ENCODE results near the gene URB1.
"Not testable (repeated sequence)": the region's sequence is repeated elsewhere in the genome, so short reads cannot be mapped to it uniquely, and the experiment has no call there.

The URB1 gene

DNA sequence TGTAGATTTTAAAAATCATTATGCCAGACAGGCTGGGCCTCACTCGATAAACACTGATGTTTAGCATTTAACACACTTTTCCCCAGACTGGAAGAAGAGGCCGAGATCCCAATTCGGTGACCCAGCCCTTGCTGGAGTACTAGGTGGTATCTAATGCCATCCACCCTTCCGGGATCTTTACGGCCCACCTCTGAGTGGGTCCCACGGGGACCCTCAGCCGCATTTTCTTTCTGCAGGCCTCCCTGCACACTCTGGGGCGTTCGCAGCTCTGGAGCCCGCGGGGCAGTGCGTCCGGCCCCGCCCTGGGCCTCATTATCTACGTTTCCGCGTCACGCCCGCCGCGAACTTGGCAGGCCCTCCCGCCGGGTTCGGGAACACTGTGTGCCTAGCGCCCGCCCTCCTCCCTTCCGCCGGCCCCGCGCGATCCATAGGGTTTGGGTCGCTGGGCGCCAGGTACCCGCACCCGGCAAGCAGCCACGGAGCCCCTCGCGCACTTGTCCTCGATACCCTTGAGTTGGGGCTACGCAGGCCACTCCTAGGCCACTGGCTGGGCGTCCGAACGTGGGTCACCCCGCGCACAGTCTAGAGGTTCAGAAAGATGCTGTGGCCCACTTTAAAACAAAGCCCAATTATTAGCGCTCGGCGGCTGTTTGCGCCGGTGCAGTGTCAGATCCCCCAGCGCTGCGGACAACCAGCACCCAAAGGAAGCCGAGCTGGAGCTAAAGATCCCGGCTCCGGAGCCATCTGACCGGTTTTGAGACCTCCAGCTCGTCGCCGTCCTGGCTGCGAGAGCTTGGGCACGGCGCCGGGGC, 18.7 kb upstream of the URB1 start:
- peak; percentile 66 for DNase-seq

DNA sequence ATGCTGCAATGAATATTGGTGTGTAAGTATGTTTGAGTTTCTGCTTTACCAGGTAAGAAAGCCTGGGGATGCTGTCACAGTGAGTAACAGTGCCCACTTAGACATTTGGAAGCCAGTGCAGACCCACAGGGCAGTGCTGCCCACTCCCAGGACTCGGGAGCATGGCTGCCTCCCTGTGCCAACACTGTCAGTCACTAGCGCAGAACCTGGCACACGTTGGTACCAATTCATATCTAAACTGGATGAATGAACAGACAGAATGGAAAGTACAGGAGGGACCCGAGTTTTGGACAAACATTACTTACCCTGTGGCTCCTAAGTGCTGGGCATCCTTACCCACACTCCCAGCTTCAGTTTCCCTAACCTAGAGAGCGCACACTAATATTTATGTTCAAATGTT, 18.1 kb upstream of the URB1 start:
- DNase-seq = no peak

DNA sequence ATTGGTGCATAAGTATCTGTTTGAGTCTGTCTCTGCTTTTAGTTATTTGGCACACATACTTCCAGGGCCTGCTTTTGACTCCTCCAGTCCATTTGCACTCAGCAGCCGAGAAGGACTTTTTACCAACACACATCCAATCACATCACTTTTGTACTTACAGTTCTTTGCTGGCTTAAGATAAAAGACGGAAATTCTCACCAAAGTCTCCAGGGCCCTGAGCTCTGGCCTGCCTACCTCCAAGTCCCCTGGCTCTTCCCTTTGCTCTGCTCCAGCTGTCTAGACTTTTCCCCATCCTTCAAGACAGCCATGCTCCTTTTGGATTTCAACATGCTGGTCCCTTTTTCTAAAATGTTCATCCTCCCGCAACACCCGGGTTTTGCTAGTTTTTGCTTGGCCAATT, 17.5 kb upstream of the URB1 start:
- no peak for DNase-seq

DNA sequence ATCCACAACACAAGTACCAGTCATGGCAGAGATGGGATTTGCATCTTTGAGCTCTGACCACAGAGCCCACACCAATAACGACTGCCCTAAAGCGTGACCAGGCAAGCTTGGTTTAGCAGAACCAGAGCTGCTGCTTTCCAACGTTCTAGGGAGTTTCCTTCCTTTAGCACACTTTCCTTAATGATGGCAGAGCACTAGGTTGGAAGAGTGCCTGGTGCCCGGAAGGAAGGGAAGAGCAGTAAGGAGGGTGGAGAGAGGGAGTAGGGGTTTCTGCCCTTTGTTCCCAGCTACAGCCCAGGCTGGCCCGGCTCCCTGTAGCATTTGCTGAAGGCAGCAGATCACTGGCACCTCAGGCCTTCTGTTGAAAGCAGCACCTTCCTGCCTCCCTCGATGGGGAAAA, 13.6 kb upstream of the URB1 start:
- DNase-seq = no peak

DNA sequence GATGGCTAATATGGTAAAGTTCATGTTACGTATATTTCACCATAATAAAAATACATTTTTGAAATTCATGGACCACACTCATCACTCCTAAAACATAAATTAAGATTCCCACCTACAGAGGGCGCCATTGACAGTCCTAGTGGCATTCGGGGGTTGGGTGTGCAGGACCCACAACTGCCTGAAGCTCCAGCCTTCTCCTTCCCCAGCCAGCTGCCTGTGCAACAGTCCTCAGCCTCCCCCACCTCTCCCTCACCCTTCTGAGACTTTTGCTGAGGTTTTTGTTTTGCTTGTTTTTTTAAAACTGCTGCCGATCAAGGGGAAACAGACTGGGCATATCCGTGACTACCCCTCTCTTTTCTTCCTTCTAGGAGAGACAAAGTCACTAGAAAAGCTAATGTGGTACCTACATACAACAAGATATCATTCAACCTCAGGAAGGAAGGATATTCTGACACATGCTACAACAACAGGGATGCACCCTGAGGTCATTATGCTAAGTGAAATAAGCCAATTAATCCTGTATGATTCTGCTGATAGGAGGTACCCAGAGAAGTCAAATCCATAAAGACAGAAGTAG, 10.5 kb upstream of the URB1 start:
- DNase-seq = peak; percentile 61

DNA sequence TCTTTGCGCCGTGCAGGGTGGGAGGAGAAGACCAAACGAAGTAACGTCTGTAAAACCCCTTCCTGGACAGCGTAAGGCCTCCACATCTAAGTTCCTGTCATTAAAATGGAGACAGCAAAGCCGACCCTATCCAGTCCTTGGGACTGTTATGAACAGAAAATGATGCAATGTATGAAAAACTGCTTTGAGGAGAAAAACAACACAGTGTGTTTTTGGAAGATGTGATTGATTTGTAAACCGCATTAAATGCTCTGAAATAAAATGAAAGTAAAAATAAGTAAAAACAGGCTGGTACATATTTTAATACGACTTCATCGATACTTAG, 827 bp upstream of the URB1 start:
- DNase-seq = no peak

DNA sequence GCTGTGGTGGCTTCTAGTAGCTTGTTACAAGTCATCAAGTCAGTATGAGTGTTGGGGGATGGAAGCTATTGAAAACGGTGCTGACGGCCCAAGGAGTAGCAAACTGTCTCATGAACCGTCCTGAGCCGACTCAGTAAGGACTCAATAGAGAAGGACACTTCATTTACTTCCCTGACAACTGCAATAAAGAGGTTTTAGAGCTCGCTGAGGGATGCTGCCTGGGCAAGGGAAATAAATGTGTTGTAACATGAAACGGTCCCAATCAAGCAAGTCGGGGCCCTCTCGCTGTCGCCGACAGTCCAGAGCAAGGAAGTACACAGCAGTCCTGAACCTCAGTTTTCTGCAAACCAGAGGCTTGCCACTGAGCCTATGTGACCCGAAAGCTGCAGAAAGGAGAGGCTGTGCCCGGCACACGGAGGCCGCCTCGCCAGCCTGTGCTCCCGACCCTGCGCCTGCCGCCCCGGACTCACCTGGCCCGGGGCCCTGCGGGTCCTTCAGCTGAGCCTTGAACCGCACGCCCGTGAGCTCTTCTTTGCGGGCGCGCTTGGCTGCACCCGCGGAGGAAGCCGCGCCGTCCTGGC, 423 bp downstream of the URB1 start:
- DNase-seq = no peak

DNA sequence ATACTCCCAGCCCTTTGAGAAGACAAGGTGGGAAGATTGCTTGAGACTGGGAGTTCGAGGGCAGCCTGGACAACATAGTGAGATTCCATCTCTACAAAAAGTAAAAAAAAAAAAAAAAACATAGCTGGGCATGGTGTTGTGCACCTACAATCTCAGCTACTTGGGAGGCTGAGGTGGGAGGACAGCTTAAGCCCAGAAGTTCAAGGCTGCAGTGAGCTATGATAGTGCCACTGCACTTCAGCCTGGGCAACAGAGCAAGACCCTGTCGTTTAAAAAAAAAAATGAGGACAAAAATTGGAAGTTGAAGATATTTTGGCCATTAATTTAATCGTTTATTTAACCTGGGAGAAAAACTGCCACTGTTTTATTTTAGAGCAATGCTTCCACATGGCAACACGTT, 1.1 kb downstream of the URB1 start:
- DNase-seq = no peak

DNA sequence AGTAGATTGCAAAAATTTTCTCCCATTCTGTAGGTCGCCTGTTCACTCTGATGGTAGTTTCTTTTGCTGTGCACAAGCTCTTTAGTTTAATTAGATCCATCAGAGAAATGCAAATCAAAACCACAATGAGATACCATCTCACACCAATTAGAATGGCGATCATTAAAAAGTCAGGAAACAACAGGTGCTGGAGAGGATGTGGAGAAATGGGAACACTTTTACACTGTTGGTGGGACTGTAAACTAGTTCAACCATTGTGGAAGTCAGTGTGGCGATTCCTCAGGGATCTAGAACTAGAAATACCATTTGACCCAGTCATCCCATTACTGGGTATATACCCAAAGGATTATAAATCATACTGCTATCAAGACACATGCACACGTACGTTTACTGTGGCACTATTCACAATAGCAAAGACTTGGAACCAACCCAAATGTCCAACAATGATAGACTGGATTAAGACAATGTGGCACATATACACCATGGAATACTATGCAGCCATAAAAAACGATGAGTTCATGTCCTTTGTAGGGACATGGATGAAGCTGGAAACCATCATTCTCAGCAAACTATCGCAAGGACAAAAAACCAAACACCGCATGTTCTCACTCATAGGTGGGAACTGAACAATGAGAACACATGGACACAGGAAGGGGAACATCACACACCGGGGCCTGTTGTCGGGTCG, 2.1 kb downstream of the URB1 start:
- not testable (repeated sequence) for DNase-seq

DNA sequence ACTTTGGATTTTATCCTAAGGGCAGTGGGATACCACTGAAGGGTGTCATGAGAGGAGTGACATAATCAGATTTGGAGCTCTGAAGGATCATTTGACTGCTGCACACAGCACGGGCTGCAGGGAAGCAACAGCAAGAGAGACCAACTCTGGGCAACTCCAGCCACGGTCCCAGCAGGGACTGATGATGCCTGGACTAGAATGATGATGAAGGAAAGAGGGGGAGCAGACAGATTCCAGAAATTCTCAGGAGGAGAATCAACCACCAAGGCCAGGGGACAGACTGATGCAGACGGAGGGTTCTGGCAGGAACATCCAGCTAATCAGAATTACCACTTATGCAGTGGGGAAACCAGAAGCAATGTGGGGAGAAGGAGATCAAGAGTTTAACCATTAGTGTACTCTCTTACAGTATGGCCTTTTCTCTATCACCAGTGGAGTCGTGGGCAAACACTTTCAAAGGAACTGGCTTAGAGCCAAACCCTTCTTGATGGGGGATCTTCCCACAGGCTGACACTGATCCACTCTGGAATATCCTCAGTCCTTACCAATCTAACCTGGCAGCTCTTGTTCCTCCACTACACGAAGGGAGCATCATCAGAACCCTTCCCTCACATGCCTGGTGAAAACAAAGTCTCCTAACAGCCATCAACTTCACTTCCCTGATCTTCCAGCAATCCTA, 3.3 kb downstream of the URB1 start:
- DNase-seq = no peak

DNA sequence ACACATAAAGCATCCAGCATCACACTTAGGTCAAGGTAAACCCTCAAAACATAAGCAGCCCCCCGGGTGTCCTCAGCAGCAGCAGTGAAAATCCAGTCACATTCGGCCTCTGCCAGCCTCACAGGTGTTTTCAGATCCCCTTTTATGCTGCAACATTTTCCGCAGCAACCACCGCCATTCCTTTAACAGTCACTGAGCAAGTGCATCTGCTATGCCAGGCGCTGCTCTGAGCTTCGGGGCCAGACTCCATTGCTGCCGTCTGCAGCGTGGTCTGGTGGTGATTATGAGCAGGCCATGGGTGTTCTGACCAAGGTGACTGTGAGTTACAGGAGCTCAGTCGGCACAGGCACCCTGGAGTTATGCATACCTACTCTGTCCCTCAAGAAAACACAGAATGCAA, 4.5 kb downstream of the URB1 start:
- DNase-seq = no peak

DNA sequence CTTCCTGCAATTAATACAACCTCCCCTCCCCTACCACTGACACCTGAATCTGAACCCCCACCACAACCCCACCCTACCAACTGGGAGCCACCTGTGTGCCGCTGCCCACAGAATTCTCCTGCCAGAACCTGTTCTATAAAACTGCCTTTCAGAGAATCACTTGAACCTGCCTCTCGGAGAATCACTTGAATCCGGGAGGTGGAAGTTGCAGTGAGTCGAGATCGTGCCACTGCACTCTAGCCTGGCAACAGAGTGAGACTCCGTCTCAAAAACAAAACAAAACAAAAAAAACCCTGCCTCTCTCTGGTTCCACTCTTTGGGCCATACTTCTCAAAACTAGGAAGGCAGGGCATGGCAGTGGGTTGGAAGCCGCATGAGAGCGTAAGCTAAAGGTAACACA, 5.7 kb downstream of the URB1 start:
- no peak for DNase-seq

DNA sequence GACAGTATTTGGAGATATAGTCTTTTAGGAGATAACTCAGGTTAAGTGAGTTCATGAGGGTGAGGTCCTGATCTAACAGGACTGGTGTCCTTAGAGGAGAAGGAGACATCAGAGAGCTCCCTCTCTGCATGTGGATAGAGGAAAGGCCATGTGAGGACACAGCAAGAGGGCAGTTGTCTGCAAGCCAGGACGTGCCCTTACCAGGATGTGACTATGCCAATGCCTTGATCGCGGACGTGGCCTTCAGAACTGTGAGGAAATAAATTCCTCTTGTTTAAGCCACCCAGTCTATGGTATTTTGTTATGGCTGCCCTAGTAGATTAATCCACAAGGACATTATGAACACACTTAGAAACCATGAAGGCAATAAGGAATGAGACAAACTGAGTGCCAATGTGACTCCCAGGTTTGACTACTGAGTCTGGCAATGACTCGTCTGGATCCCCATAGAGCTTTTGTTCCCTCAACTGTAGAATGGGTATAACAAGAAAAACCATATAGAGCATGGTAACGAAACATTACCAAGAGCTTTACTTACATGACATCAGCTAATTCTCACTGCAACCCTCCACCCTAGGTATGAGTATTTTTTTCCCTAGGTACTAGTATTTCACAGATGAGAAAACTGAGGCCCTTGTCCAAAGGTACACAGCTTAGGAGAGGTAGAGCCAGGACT, 6.5 kb downstream of the URB1 start:
- DNase-seq = no peak

DNA sequence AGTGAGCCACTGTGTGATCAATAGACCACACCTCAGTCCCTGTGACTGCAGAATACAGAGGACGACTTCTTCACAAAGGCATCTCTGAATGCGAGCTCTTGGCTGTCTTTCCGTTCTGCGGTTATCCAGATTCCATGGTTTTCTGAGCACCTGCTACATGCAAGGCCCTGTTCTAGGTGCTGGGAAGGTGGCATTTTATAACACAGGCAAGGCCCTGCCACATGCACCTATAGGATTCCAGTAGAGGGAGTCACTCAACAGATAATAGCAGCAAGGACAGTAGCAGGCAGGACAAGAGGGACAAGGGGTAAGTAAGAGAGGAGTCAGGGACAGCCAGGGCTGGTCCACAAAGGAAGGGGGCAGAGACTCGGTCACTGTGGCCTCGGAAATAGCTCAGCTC, 9.0 kb downstream of the URB1 start:
- no peak for DNase-seq

DNA sequence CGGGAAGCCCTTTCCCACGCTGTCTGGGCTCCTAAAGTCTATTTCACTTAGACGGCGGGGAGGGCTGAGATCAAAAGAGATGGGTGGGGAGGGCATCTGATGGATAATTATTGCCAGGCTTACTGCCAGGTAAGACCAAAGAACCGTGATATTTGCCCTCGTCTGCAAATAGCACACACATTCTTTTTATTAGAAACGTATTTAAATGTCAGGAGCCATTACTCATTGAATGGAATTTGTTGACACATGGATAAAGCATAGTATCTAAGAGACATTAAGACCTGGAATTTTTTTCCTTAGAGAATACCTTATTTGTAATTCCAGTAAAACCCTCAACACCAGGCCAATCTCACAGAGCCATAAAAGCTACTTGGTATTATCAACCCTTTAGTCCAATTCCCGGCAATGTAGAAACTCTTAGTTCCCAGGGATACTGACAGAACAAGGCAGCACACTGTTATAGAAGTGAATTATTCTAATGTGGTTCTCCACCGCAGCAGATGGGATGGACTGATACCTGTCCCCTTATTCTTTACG, 10.6 kb downstream of the URB1 start:
- no peak for DNase-seq

DNA sequence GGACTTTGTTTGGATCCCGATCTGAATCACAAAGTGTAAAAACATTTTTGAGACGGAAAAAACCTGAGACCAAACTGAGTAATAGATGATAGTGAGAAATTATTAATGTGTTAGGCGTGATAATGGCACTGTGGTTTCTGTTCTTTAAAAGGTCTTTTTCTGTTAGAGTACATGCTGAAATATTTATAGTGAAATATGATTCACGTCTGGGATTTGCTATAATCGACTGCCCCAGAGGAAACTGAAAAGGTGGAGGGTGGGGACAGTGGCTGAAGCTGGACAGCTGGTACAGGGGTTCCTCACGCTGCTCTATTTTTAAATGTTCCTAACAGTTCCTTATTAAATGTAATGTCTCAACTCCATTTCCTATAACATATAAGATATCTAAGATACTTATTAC, 11.2 kb downstream of the URB1 start:
- DNase-seq = no peak

DNA sequence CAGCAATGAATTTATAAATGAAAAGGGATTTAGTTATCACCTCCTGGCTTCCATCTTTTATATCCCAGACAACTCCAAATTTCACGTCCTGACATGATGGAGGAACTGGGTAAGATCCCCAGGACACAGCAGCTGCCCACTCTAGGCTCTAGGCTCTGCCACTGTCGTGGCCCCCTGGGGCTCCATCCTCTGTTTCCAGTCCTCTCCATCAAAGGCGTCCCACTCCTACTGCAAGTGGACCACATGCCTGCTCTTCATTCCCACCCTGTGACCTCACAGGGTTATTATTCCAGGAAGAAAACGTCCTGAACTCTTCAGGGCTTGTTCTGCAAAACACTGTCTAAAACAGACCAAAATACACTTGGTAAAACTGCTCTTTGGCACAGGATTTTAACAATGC, 11.9 kb downstream of the URB1 start:
- DNase-seq = no peak

DNA sequence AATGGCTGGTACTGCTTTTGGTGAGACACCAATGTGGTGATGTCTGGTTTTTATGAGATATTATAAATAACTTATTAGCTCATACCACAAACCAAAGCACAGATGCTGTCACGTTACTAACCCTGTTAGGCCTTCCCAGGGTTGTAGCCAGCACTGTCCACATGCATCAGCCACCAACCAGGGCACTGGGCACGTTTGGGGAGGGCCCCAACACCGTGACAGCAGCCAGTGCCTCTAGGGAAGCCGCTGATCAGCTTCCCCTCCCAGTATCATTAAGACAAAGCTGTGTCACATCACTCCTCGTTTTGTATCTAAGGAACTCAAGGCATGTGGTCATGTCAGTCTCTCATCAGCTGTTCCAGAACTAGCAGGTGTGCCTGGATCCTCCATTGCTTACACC, 13.9 kb downstream of the URB1 start:
- peak; percentile 35 for DNase-seq

DNA sequence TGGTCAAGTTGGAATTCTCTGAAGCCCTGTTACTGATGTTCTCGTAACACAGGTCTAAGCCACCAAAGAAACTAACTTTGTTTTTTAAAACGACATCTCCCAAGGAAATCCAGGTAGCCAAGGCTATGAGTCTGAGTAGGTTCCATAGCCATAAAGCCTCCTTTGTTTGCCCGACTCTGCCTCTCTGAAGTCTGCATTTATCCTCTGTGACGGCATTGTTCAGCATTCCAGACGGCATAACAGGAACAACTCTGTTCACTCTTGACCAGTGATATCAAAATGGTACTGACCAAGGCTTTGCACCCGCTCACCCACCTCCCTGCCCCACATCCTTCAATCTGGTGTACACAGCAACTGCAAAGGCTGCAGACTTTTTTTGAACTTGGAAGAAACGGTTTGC, 14.8 kb downstream of the URB1 start:
- no peak for DNase-seq

DNA sequence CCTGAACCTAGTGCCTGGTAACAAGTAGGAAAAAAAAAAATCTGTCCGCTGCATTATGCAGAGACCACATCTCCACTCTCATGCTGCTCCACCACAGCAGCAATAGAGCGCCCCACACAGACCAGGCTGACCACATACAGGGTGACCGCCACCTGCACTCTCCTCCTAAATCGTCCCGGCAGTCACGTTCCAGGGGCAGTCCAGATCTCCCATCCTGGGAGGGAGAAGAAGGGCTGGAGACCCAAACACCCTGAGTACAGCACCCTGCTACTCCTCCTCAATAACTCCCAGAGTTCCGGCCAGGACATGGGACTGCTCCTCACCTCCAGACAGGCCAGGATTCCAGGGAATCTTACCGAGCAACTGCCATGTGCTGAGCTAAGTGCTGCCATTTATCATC, 15.3 kb downstream of the URB1 start:
- DNase-seq = no peak

DNA sequence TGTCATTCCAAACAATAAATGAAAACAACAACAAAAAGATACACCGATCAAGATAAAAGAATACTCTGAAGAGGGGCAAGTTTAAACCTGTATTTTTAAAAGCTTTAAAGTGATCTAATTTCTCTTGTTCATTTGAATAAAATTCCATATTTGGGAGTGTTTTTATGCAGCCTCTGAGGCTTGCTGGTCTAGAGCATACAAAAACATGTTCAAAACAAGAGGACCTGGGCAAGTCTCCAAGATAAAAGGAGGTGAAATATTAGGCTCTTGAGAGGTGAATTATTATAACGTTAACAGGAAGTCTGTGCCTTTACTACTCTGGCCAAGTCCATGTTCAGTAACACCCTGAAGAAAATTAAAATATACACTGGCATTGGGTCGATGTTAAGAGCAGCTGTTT, 20.1 kb downstream of the URB1 start:
- DNase-seq = no peak

DNA sequence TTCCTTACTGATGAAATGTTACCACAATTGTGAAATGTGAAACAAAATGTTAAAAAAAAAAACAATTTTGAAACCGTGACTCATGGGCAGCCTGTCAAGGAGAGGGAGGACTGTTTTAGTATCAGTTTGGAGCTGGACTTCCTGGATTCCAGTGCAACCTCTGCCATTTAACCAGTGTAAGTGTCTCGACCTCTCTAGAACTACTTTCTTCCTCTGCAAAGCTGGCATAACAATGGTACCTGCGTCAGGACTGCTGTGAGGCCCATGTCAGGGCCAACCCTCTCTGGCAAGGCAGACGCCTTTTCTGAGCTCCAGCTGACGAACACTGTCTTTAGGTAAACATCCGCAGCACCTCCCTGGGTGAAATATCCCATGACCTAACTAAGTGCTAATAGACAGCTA, 20.9 kb downstream of the URB1 start:
- no peak for DNase-seq

All from left hindlimb (tissue), 1 donor.